HepG2 (cell line): ENCODE results near the gene ATP2B3. TPM values are rescaled to one million over a fixed set of nuclear protein-coding genes. Genes with fewer than 3 reads are reported as not detected.

Experiments
- ATAC-seq: fragments of 200-7000 bp; cut with Tn5 transposase; 3 replicates; pipeline ENCODE4 v1.9.1; 2020; ENCODE audit warnings: mild to moderate bottlenecking, moderate library complexity
- BruUV-seq: library from RNA; stranded (reverse); fragments of 400-500 nt; replicated peaks from 2 replicates; lab custom pipeline; 2021; lab: Mats Ljungman, UMichigan
- CTCF ChIA-PET: fragments of 300-600 bp; formaldehyde crosslinking; extraction: SDS; loops from one replicate; lab custom pipeline; 2021; ENCODE audit warnings: low total read pairs, inconsistent platforms, low intra/inter-chr PET ratio; lab: Yijun Ruan, JAX
- POLR2A ChIA-PET: fragments of 350-600 bp; sonication (Branson Sonifier 250); formaldehyde crosslinking; loops from one replicate; lab custom pipeline; 2020; ENCODE audit warnings: antibody characterized with exemption, inconsistent platforms; lab: Yijun Ruan, JAX
- DNase-seq: peaks from one replicate; pipeline ENCODE4 v3.0.0-alpha.2; 2015; ENCODE audit warnings: low spot score
- FAIRE-seq: peaks from 3 replicates; lab custom pipeline; 2011; peaks lifted over from hg19 to GRCh38; lab: Jason Lieb, UNC
- H2AFZ ChIP-seq: one replicate; pipeline ENCODE4 v1.6.1; 2011; ENCODE audit warnings: low read length, inconsistent platforms
- H3K27ac ChIP-seq: fragments of 300-600 bp; 3 replicates; pipeline ENCODE4 v1.8.0; 2011; ENCODE audit warnings: mixed run types, mild to moderate bottlenecking, mixed read lengths, low read length, inconsistent platforms; ENCODE audit not compliant: insufficient read depth; ENCODE audit errors: extremely low read length
- H3K27me3 ChIP-seq, 2 experiments: fragments of 200-600 bp in 1 of 2; 2 replicates in 1 of 2; 3 replicates in 1 of 2; pipeline versions ENCODE4 v1.6.0 to v1.8.0; 2011; ENCODE audit warnings: low read length in 2 of 2, mild to moderate bottlenecking in 2 of 2, moderate library complexity in 2 of 2, inconsistent platforms in 1 of 2; ENCODE audit not compliant: insufficient read depth in 2 of 2, control insufficient read depth in 1 of 2
- H3K36me3 ChIP-seq, 2 experiments: fragments of 200-600 bp in 1 of 2; replicated peaks in 1 of 2; 2 replicates in 1 of 2; 3 replicates in 1 of 2; pipeline versions ENCODE4 v1.5.1 to v1.8.0; 2011; ENCODE audit warnings: low read length in 2 of 2, inconsistent platforms in 1 of 2; ENCODE audit not compliant: insufficient read depth in 2 of 2, control insufficient read depth in 1 of 2
- H3K4me1 ChIP-seq: 2 replicates; pipeline ENCODE4 v1.5.1; 2012; ENCODE audit warnings: low read length, inconsistent platforms; ENCODE audit not compliant: insufficient read depth
- H3K4me2 ChIP-seq: 2 replicates; pipeline ENCODE4 v1.6.0; 2011; ENCODE audit warnings: low read depth, low read length, inconsistent platforms
- H3K4me3 ChIP-seq, 3 experiments: fragments of 200-600 bp in 1 of 3; sonication (generic), shearing (Covaris generic) in 1 of 3; replicated peaks in 1 of 3; 2 replicates each; pipeline ENCODE4 v1.5.1; 2011 to 2016; ENCODE audit warnings: low read length in 3 of 3, inconsistent platforms in 2 of 3, low read depth in 2 of 3, mild to moderate bottlenecking in 2 of 3, control low read depth in 1 of 3, mixed read lengths in 1 of 3; ENCODE audit not compliant: insufficient read depth in 1 of 3
- H3K79me2 ChIP-seq: one replicate; pipeline ENCODE4 v1.6.1; 2011; ENCODE audit warnings: low read length, inconsistent platforms; ENCODE audit not compliant: insufficient read depth
- H3K9ac ChIP-seq: 2 replicates; pipeline ENCODE4 v1.6.0; 2011; ENCODE audit warnings: mild to moderate bottlenecking, low read depth, low read length, inconsistent platforms; ENCODE audit not compliant: insufficient read depth
- H3K9me3 ChIP-seq: 2 replicates; pipeline ENCODE4 v1.5.1; 2012; ENCODE audit warnings: mild to moderate bottlenecking, low read length
- H4K20me1 ChIP-seq: 2 replicates; pipeline ENCODE4 v1.6.0; 2011; ENCODE audit warnings: inconsistent platforms, mild to moderate bottlenecking, low read length, moderate library complexity; ENCODE audit not compliant: insufficient read depth
- ARNTL ChIP-seq: sonication (generic); formaldehyde crosslinking; IDR thresholded peaks from 2 replicates; pipeline ENCODE4 v1.4.0; 2020; ENCODE audit warnings: mild to moderate bottlenecking, missing genetic modification reagents
- BATF2 ChIP-seq: sonication (generic); formaldehyde crosslinking; IDR thresholded peaks from 2 replicates; pipeline ENCODE4 v1.8.0; 2022; ENCODE audit warnings: mild to moderate bottlenecking, missing genetic modification reagents, moderate library complexity
- DBP ChIP-seq: sonication (generic); formaldehyde crosslinking; IDR thresholded peaks from 2 replicates; pipeline ENCODE4 v1.4.0; 2020; ENCODE audit warnings: missing genetic modification reagents; ENCODE audit errors: not compliant biosample characterization
- HDAC1 ChIP-seq: sonication (generic); formaldehyde crosslinking; IDR thresholded peaks from 2 replicates; pipeline ENCODE4 v1.5.1; 2020; ENCODE audit warnings: mild to moderate bottlenecking, missing genetic modification reagents
- HMGA1 ChIP-seq: sonication (generic); formaldehyde crosslinking; conservative IDR thresholded peaks from 2 replicates; pipeline ENCODE4 v1.4.0; 2020; ENCODE audit warnings: missing genetic modification reagents
- PAXIP1 ChIP-seq: sonication (generic); formaldehyde crosslinking; conservative IDR thresholded peaks from 2 replicates; pipeline ENCODE4 v1.4.0; 2020; ENCODE audit warnings: mild to moderate bottlenecking, missing genetic modification reagents, moderate library complexity
- REL ChIP-seq: sonication (generic); formaldehyde crosslinking; conservative IDR thresholded peaks from 2 replicates; pipeline ENCODE4 v1.8.0; 2022; ENCODE audit warnings: mild to moderate bottlenecking, missing genetic modification reagents, moderate library complexity
- SRSF4 ChIP-seq: fragments of 200-400 bp; formaldehyde crosslinking; IDR thresholded peaks from one replicate; pipeline ENCODE4 v1.6.1; 2018; ENCODE audit warnings: mild to moderate bottlenecking, low read depth, low read length, moderate library complexity; ENCODE audit not compliant: poor library complexity, severe bottlenecking
- SSRP1 ChIP-seq: IDR thresholded peaks from 2 replicates; pipeline ENCODE4 v1.6.1; 2016; ENCODE audit warnings: control low read depth
- ZNF17 ChIP-seq: sonication (generic); formaldehyde crosslinking; IDR thresholded peaks from 2 replicates; pipeline ENCODE4 v1.5.0; 2020; ENCODE audit warnings: mild to moderate bottlenecking, missing genetic modification reagents
- ZNF264 ChIP-seq: sonication (generic); formaldehyde crosslinking; IDR thresholded peaks from 2 replicates; pipeline ENCODE4 v1.4.0; 2020; ENCODE audit warnings: missing genetic modification reagents
- ZNF512B ChIP-seq: sonication (generic); formaldehyde crosslinking; IDR thresholded peaks from 2 replicates; pipeline ENCODE4 v1.5.1; 2020; ENCODE audit warnings: missing genetic modification reagents, mild to moderate bottlenecking, borderline replicate concordance
- ZNF660 ChIP-seq: sonication (generic); formaldehyde crosslinking; IDR thresholded peaks from 2 replicates; pipeline ENCODE4 v1.5.1; 2020; ENCODE audit warnings: mild to moderate bottlenecking, low read depth, missing genetic modification reagents, borderline replicate concordance
- ZNF724P ChIP-seq: sonication (generic); formaldehyde crosslinking; IDR thresholded peaks from 2 replicates; pipeline ENCODE4 v1.8.0; 2022; ENCODE audit warnings: missing genetic modification reagents, borderline replicate concordance
- ZNF781 ChIP-seq: sonication (generic); formaldehyde crosslinking; IDR thresholded peaks from 2 replicates; pipeline ENCODE4 v1.5.1; 2020; ENCODE audit warnings: borderline replicate concordance, mild to moderate bottlenecking, missing genetic modification reagents; ENCODE audit errors: not compliant biosample characterization
- WGBS: methylation state at CpG from one replicate; pipeline ENCODE4 v1.1.6; 2017; ENCODE audit warnings: low lambda C conversion rate; 5-methylcytosine and 5-hydroxymethylcytosine counted together
- in situ Hi-C: cut with HindIII; loops from 2 replicates; pipeline ENCODE4 v1.10.0; 2017; ENCODE audit warnings: low pct_unique_long_range_greater_than_20kb; ENCODE audit not compliant: extremely low pct_ligation_motif_present
- intact Hi-C: fragments of 100-400 bp; cut with micrococcal nuclease; formaldehyde crosslinking; loops from one replicate; pipeline ENCODE4 v1.10.0; 2022; ENCODE audit not compliant: unreplicated experiment
- polyA plus RNA-seq, 8 experiments: library from polyadenylated mRNA; depleted of rRNA in 3 of 8; stranded (reverse) in 7 of 8; unstranded in 1 of 8; fragments of >200 nt; fragmentation: Illumina TruSeq in 4 of 8; extraction: Trizol in 4 of 8; gene quantifications; 2 replicates each; pipeline versions ENCODE4 v1.2.1 to v1.2.3, GENCODE V29; 2011 to 2016; ENCODE audit warnings: low read depth in 4 of 8, missing spikeins in 1 of 8, mixed read lengths in 1 of 8; ENCODE audit not compliant: insufficient read depth in 1 of 8
- total RNA-seq, 5 experiments: library from RNA; depleted of rRNA; stranded (reverse); fragments of >200 nt; fragmentation: Illumina TruSeq; extraction: Trizol; gene quantifications; 2 replicates each; pipeline ENCODE4 v1.2.3, GENCODE V29; 2016; ENCODE audit warnings: low read depth in 1 of 5

ATP2B3 gene
- total and polyA plus RNA-seq, 2 of the 13 experiments (the other 11 are each of a cell fraction or from before 2014, with no cell fraction given): not detected

- Histone ChIP-seq H3K4me2 (peak overlapping the region; percentile 91), H3K9ac (peak overlapping the region; percentile 95), H4K20me1 (no peaks in the 10 kb centered on the region), H3K79me2 (peaks cover 22% of the 10 kb centered on the region), H2AFZ (no peak overlapping the region), H3K9me3 (no peaks in the 10 kb centered on the region), H3K4me1 (peaks cover 74% of the 10 kb centered on the region), H3K27me3 (no peaks in the 10 kb centered on the region), H3K4me3 (peak overlapping the region; percentile 45 to 77 (median 69); a peak in 5 of 6 replicates), H3K27ac (peak overlapping the region; percentile 100), H3K36me3 (no peaks in the 10 kb centered on the region)
- CTCF ChIA-PET: no interaction called here
- FAIRE-seq: no peak
- POLR2A ChIA-PET: interaction anchor here (1.0 to 11.8 kb wide), 9 partner anchors 10 to 153 kb away, joined by 3 to 596 read pairs (median 6); partner anchors contain the start of genes CCNQ, DUSP9 and HAUS7
- WGBS: 0% methylated on average over 3 of the region's 16 CpGs
- peak; percentile 79 for DNase-seq
- TSS peak; percentile 57 for BruUV-seq
- intact Hi-C loops: loop anchor here (1.0 to 2.0 kb wide), 3 partner anchors 13 to 21 kb away; no protein-coding TSS in a partner anchor
- ATAC-seq: peak; percentile 35
- in situ Hi-C loops: no loop called here
- TF ChIP-seq SSRP1 (CRISPR knock-in tag) (no peak), ARNTL (CRISPR knock-in tag) (peak; percentile 81), HMGA1 (no peak), ZNF264 (CRISPR knock-in tag) (no peak), SRSF4 (no peak), ZNF512B (0 out of 2 replicates have a peak, but pooled peaks have one; percentile 26), ZNF660 (CRISPR knock-in tag) (no peak), ZNF724P (CRISPR knock-in tag) (no peak), BATF2 (0 out of 2 replicates have a peak, but pooled peaks have one; percentile 24), HDAC1 (CRISPR knock-in tag) (peak; percentile 73; the same call in 1 of the 2 replicates), ZNF781 (no peak), DBP (CRISPR knock-in tag) (no peak), REL (CRISPR knock-in tag) (no peak; the same call in 1 of the 2 replicates), PAXIP1 (CRISPR knock-in tag) (peak; percentile 94), ZNF17 (no peak)
Observed at GRCh38 chrX:153623310-153624029, 106.0 kb downstream of the ATP2B3 start.
